Cardiac fibroblast (primary cell): Measurements from ENCODE around the gene EXOC6.

Experiments used
- DNase-seq, 2 donors: peaks; one replicate each; pipeline versions ENCODE4 v3.0.0 to v3.0.0-alpha.2; 2010; ENCODE audit warnings: low read depth in 2 of 2
- H3K4me3 ChIP-seq, 2 donors: replicated peaks in 1 of 2; 1 replicate in 1 of 2; 2 replicates in 1 of 2; pipeline ENCODE4 v1.5.1; 2011; ENCODE audit warnings: low read depth in 2 of 2, low read length in 2 of 2, mild to moderate bottlenecking in 2 of 2, moderate library complexity in 1 of 2
- TF ChIP-seq, protein P1 (sequence below): IDR thresholded peaks from one replicate; pipeline ENCODE4 v1.5.1; 2011; ENCODE audit warnings: low read depth, mild to moderate bottlenecking, low read length, inconsistent platforms

The EXOC6 gene

DNA sequence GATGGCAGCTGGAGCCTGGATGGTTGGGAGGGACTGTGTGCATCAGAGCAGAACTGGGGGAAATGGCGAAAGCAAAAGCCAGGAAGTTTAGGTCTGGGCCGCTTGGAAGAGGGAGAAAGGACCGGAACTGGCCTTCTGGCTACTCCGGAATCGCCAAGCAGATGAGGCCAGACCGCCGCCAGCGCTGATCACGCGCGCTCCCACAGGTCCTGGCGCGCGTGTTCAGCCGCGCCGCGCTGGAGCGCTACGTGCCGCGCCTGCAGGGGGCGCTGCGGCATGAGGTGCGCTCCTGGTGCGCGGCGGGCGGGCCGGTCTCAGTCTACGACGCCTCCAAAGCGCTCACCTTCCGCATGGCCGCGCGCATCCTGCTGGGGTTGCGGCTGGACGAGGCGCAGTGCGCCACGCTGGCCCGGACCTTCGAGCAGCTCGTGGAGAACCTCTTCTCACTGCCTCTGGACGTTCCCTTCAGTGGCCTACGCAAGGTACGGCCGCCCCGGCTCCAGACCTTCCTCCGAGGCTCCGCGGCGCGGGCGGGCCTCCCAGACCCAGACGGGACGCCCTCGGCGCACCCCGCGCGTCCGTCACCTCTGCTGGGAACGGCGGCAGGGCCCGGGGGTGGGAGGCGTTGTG, 214.3 kb downstream of the EXOC6 start:
- peak; percentile 53 for DNase-seq
- peak overlapping the region; percentile 30 to 45 for H3K4me3 ChIP-seq
- TF ChIP-seq, protein P1, sequence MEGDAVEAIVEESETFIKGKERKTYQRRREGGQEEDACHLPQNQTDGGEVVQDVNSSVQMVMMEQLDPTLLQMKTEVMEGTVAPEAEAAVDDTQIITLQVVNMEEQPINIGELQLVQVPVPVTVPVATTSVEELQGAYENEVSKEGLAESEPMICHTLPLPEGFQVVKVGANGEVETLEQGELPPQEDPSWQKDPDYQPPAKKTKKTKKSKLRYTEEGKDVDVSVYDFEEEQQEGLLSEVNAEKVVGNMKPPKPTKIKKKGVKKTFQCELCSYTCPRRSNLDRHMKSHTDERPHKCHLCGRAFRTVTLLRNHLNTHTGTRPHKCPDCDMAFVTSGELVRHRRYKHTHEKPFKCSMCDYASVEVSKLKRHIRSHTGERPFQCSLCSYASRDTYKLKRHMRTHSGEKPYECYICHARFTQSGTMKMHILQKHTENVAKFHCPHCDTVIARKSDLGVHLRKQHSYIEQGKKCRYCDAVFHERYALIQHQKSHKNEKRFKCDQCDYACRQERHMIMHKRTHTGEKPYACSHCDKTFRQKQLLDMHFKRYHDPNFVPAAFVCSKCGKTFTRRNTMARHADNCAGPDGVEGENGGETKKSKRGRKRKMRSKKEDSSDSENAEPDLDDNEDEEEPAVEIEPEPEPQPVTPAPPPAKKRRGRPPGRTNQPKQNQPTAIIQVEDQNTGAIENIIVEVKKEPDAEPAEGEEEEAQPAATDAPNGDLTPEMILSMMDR = peak; percentile 23

DNA sequence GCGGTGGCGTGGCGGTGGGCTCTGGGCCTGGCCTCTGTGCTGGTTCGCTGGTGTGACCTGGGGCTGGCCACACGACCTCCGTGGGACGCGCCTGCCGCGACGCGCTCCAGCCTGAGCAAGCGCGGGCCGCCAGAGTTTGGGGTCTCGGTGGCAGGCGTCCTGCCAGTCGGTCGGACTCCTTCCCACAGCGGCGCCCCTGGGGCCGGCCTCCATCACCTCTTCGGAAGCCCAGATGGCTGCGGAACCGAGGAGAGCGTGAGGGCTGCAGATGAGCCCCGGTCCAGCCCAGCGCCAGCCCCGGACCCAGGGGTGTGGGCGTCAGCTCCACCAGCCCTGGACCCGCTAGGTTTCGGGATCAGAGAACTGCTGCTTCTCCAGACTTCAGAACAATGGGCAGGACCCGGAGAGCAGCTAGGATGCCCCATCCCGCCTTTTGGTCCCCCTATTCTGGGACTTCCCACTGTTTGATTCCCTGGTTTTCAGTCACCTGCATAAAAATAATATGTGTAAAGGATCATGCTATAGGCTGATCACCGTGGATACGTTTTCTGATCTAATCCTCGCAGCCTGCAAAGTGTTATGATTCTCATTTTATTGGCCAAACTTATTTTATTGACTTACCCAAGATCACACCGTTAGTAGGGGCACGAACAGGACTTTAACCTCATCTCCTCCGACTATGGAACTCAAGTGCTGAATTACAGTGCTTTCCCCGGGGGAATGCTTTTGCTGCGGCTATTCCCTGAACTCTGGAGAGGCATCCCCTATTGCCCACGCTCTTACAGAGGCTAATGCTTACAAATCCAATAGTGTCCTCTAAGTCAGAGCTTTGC, 215.0 kb downstream of the EXOC6 start:
- H3K4me3 ChIP-seq = peak overlapping the region in 1 of 2 donors; percentile 45

DNA sequence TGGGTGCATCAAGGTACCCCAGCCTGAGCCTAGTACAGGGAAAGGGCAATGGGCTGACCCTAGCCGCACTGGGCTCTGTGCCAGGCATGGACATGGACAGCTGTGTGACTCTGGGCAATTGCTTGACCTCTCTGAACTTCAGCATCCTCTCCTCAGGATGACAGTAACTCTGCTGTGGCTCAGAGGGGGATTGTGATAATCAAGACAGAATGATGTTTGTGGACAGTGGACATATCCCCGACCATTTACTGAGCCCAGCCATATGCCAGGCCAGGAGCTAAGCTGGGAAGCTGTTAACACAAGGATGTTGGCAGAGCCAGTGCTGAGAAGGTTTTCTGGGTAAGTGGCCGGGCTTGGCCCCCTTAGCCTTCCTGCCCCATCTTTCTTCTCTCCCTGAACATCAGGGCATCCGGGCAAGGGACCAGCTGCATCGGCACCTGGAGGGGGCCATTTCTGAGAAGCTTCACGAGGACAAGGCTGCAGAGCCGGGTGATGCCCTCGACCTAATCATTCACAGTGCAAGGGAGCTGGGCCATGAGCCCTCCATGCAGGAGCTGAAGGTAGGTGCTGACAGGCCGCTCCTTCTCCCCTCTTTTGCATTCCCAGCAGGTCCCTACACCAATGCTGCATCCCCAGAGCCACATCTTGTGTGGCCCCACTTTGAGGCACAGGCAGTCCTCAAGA, 215.8 kb downstream of the EXOC6 start:
- H3K4me3 ChIP-seq = no peak overlapping the region
- DNase-seq = no peak
- TF ChIP-seq, protein P1 = no peak

More for the DNA sequence above, 215.0 kb downstream of the EXOC6 start:
- TF ChIP-seq, protein P1 = no peak
- DNase-seq = no peak

DNA sequence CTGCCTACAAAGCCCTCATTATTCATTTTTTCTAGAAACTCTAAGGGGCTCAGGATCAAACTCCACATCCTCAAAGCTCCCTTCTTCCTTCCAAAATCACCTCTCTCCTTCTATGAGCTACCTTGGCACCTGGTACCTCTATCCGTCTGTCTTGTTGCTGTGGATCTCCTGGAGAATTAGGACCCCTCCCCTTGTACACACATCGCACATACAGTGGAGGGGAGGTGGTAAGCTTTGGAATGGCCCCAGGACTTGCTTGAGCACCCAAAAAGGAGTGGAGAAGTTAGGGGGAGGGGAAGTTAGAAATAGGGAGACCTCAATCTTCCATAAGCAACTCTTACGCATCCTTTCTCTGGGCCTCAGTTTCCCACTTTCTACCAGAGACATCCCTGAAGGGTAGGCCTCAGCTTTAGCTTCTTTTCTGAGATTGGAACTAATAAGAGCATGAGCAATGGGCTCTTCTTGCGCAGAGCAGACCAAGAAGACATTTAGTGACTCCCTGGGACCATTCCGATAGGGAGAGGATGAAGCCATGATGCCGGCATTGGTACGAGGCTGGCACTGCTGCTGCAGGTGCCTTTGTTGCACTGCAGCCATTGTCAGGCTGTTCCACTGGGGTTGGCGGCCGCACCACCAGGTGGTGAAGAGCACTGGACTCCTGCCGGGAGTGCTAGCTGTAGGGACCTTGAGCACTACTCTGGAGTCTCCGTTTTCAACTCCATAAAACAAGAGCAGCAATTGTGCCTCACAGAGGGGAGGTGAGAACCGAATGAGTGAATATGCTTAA, 216.7 kb downstream of the EXOC6 start:
- no peak overlapping the region for H3K4me3 ChIP-seq
- TF ChIP-seq, protein P1 = no peak
- DNase-seq = no peak

DNA sequence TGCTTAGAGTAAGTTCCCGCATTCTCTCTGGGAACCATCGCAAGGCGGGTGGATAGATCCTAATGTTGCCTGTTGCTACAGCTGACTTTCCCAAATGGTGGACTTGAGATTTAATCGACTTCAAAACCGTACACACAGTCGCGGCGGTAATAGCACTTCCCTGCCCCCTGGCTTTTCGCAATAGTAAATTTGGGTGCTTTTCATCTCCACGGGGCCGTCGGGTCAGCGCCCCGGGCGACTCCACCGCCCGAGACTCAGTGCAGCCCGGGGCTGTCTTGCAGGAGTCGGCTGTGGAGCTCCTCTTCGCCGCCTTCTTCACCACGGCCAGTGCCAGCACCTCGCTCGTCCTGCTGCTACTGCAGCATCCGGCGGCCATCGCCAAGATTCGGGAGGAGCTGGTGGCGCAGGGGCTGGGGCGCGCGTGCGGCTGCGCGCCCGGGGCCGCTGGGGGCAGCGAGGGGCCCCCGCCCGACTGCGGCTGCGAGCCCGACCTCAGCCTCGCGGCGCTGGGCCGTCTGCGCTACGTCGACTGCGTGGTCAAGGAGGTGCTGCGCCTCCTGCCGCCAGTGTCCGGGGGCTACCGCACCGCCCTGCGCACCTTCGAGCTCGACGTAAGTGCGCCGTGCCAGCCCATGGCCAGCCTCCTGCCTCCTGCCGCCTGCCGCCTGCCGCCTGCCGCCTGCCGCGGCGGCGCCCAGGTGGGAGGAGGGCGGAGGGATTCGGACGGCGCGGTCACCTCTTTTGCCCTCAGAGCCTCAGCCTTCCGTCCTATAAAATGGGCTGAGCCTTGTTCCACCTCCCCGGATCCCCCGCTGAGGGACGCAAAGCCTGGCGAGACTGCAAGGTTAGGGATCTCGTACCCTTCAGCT, 217.6 kb downstream of the EXOC6 start:
- peak overlapping the region in 1 of 2 donors; percentile 3 for H3K4me3 ChIP-seq
- TF ChIP-seq, protein P1 = no peak
- DNase-seq = no peak
